Measurements from ENCODE around the gene SNRNP48. TPM values are rescaled to one million over a fixed set of nuclear protein-coding genes. Genes with fewer than 3 reads are reported as not detected.

Gene SNRNP48
- total RNA-seq, 1 experiment from 2014 or later: 29.4 TPM

DNA sequence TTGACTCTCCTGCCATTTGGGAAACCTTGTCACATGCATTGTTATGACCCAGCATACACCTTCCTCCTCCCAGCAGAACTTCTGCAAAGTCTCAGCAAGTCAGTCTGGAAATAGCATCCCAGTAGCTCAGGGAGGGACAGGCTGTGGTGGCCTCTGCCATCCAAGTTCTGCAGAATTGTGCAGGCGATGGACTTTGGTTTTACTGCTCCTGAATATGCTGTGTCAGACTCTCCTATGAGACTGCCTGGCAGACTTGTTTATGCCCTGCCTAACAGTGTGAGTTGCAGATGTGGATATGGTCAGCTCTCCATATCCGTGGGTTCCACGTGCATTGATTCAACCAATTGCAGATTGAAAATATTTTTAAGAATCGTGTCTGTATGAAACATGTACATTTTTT is 52.8 kb downstream of the SNRNP48 start:
- intact Hi-C loops (cut with micrococcal nuclease; ENCODE audit: unreplicated experiment): no loop called here
- CTCF ChIA-PET: no interaction called here

DNA sequence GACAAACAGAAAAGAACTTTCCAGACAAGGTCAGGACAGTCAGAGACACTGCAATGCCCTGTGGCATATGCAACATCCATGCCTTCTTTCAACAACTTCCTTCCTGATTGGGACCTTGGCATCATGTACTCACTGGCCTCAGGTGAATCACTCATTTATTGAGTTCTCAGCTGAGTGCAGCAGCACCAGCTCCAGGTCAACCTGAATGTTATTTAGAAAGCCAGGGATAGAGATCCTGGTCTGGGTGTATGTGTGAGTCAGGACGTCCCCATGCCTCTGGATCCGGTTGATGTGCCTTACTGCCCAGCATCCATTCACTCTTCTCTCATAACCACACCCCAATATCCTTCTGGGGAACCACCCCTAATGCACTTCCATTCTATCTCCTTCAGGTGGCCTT is 54.4 kb downstream of the SNRNP48 start:
- no peak for DNase-seq (ENCODE audit: low spot score)
- Histone ChIP-seq H3K27ac (ENCODE audit: low read depth, low read length, poor library complexity, severe bottlenecking) (no peak overlapping the region), H3K4me3 (ENCODE audit: low read depth, low read length, poor library complexity, severe bottlenecking) (no peak overlapping the region), H3K9me3 (ENCODE audit: low read depth, low read length, poor library complexity, severe bottlenecking) (no peaks in the 10 kb centered on the region), H3K4me1 (ENCODE audit: insufficient read depth, low read length, poor library complexity, severe bottlenecking) (no peaks in the 10 kb centered on the region), H3K36me3 (ENCODE audit: insufficient read depth, low read length, poor library complexity, severe bottlenecking) (no peaks in the 10 kb centered on the region), H3K27me3 (replicated peaks; ENCODE audit: insufficient read depth, low read depth, low read length, poor library complexity) (no peaks in the 10 kb centered on the region)
- TF ChIP-seq, protein P1, sequence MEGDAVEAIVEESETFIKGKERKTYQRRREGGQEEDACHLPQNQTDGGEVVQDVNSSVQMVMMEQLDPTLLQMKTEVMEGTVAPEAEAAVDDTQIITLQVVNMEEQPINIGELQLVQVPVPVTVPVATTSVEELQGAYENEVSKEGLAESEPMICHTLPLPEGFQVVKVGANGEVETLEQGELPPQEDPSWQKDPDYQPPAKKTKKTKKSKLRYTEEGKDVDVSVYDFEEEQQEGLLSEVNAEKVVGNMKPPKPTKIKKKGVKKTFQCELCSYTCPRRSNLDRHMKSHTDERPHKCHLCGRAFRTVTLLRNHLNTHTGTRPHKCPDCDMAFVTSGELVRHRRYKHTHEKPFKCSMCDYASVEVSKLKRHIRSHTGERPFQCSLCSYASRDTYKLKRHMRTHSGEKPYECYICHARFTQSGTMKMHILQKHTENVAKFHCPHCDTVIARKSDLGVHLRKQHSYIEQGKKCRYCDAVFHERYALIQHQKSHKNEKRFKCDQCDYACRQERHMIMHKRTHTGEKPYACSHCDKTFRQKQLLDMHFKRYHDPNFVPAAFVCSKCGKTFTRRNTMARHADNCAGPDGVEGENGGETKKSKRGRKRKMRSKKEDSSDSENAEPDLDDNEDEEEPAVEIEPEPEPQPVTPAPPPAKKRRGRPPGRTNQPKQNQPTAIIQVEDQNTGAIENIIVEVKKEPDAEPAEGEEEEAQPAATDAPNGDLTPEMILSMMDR (conservative IDR thresholded peaks at IDR 0.05; ENCODE audit: low read depth, low read length): no peak
- TF ChIP-seq EZH2 (IDR thresholded peaks at IDR 0.05; ENCODE audit: borderline replicate concordance, low read depth, low read length, poor library complexity, severe bottlenecking): no peak
- intact Hi-C loops (cut with micrococcal nuclease; ENCODE audit: unreplicated experiment): no loop called here
- ChIA-PET POLR2A (ENCODE audit: low non-redundant PET) (no interaction called here), CTCF (no interaction called here)
- BruUV-seq (replicated peaks): no TSS peak

More for the DNA sequence above, 52.8 kb downstream of the SNRNP48 start:
- no TSS peak for BruUV-seq (replicated peaks)
- DNase-seq (ENCODE audit: low spot score): no peak
- Histone ChIP-seq H3K27ac (ENCODE audit: low read depth, low read length, poor library complexity, severe bottlenecking) (no peak overlapping the region), H3K4me3 (ENCODE audit: low read depth, low read length, poor library complexity, severe bottlenecking) (no peak overlapping the region), H3K36me3 (ENCODE audit: insufficient read depth, low read length, poor library complexity, severe bottlenecking) (no peaks in the 10 kb centered on the region), H3K27me3 (replicated peaks; ENCODE audit: insufficient read depth, low read depth, low read length, poor library complexity) (no peaks in the 10 kb centered on the region), H3K4me1 (ENCODE audit: insufficient read depth, low read length, poor library complexity, severe bottlenecking) (no peaks in the 10 kb centered on the region), H3K9me3 (ENCODE audit: low read depth, low read length, poor library complexity, severe bottlenecking) (no peaks in the 10 kb centered on the region)
- TF ChIP-seq EZH2 (IDR thresholded peaks at IDR 0.05; ENCODE audit: borderline replicate concordance, low read depth, low read length, poor library complexity, severe bottlenecking): no peak
- TF ChIP-seq, protein P1 (conservative IDR thresholded peaks at IDR 0.05; ENCODE audit: low read depth, low read length): no peak
- POLR2A ChIA-PET (ENCODE audit: low non-redundant PET): no interaction called here

DNA sequence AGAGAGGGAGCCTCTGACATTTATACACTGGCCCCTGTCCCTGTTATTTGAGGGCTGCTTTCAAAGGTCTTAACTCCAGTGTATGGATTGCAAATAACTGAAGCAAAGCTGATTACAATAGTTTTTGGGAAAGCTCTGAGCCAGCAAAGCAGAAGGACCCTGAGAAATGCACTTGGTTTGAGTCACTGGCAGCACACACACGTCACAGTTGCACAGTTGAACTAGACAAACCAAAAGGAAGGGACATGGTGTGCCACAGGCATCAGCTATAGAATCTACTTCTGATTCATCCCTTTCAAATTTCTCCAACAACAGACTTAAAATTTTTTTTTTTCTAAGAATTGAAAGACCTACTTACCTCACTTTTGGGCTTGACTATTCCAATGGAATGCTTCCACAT is 56.4 kb downstream of the SNRNP48 start:
- TF ChIP-seq, protein P1 (conservative IDR thresholded peaks at IDR 0.05; ENCODE audit: low read depth, low read length): no peak
- TF ChIP-seq EZH2 (IDR thresholded peaks at IDR 0.05; ENCODE audit: borderline replicate concordance, low read depth, low read length, poor library complexity, severe bottlenecking): no peak
- Histone ChIP-seq H3K27ac (ENCODE audit: low read depth, low read length, poor library complexity, severe bottlenecking) (no peak overlapping the region), H3K9me3 (ENCODE audit: low read depth, low read length, poor library complexity, severe bottlenecking) (no peaks in the 10 kb centered on the region), H3K4me3 (ENCODE audit: low read depth, low read length, poor library complexity, severe bottlenecking) (no peak overlapping the region), H3K4me1 (ENCODE audit: insufficient read depth, low read length, poor library complexity, severe bottlenecking) (no peaks in the 10 kb centered on the region), H3K36me3 (ENCODE audit: insufficient read depth, low read length, poor library complexity, severe bottlenecking) (no peaks in the 10 kb centered on the region), H3K27me3 (replicated peaks; ENCODE audit: insufficient read depth, low read depth, low read length, poor library complexity) (no peaks in the 10 kb centered on the region)
- no peak for DNase-seq (ENCODE audit: low spot score)
- no TSS peak for BruUV-seq (replicated peaks)
- CTCF ChIA-PET: no interaction called here
- intact Hi-C loops (cut with micrococcal nuclease; ENCODE audit: unreplicated experiment): no loop called here
- POLR2A ChIA-PET (ENCODE audit: low non-redundant PET): no interaction called here
